GM12892 (cell line): ENCODE data around the gene TBCE.

Source experiments
- POLR2A ChIP-seq: IDR thresholded peaks from 2 replicates; pipeline ENCODE4 v1.6.1; 2011; ENCODE audit warnings: low read depth, low read length, control low read depth
- POLR2AphosphoS5 ChIP-seq: IDR thresholded peaks from 2 replicates; pipeline ENCODE4 v1.6.1; 2011; ENCODE audit warnings: low read depth, low read length, control low read depth

DNA sequence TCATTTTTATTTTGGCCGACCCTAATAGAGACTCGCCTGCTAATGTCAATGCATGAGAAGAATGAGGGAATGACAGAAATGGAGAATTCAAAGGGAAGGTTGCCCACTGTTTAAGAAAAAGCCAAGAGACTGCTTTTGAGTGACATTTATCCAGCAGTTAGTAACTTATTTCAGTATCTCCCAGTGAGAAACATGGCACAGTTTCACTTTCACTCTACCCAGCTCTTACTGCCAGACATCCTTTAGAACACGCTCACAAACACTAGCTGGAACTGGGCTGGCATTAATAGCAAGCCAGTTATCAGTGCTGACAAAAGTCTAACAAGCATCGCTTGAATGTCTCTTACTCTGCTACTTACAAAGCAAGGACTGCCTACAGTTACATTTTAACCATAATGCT is 30.3 kb upstream of the TBCE start:
- TF ChIP-seq POLR2A: no peak
- TF ChIP-seq POLR2AphosphoS5: no peak
